GM23338 (cell line): Measurements from ENCODE around the gene RELB. TPM values are rescaled to one million over a fixed set of nuclear protein-coding genes. Genes with fewer than 3 reads are reported as not detected.

Experiments used
- ATAC-seq: fragments of 200-7000 bp; cut with Tn5 transposase; 3 replicates; pipeline ENCODE4 v1.9.1; 2020
- DNase-seq: peaks from one replicate; pipeline ENCODE4 v3.0.0-alpha.2; 2015; ENCODE audit warnings: low spot score
- H2AFZ ChIP-seq: fragments of 200-600 bp; sonication (generic); 2 replicates; pipeline ENCODE4 v1.8.0; 2016; ENCODE audit warnings: antibody characterized with exemption, mild to moderate bottlenecking, moderate library complexity
- H3F3A ChIP-seq: fragments of 200-600 bp; sonication (generic); replicated peaks from 2 replicates; pipeline ENCODE4 v1.8.0; 2017; ENCODE audit warnings: antibody characterized with exemption, mixed run types, low read depth
- H3K27ac ChIP-seq: fragments of 200-600 bp; sonication (generic); 2 replicates; pipeline ENCODE4 v1.6.1; 2016; ENCODE audit warnings: low read depth
- H3K27me3 ChIP-seq: fragments of 200-600 bp; sonication (generic); 2 replicates; pipeline ENCODE4 v1.8.0; 2016; ENCODE audit warnings: mild to moderate bottlenecking, mixed run types, moderate library complexity; ENCODE audit not compliant: insufficient read depth
- H3K36me3 ChIP-seq: fragments of 200-600 bp; sonication (generic); 2 replicates; pipeline ENCODE4 v1.8.0; 2016; ENCODE audit warnings: mild to moderate bottlenecking; ENCODE audit not compliant: insufficient read depth
- H3K4me1 ChIP-seq: fragments of 200-600 bp; sonication (generic); 2 replicates; pipeline ENCODE4 v1.8.0; 2016; ENCODE audit warnings: mild to moderate bottlenecking, moderate library complexity; ENCODE audit not compliant: insufficient read depth
- H3K4me2 ChIP-seq: fragments of 200-600 bp; sonication (generic); 2 replicates; pipeline ENCODE4 v1.7.1; 2017; ENCODE audit warnings: mixed run types
- H3K4me3 ChIP-seq: fragments of 200-600 bp; sonication (generic); 2 replicates; pipeline ENCODE4 v1.6.1; 2016; ENCODE audit warnings: mixed run types
- H3K79me2 ChIP-seq: fragments of 200-600 bp; sonication (generic); replicated peaks from 2 replicates; pipeline ENCODE4 v1.8.0; 2017; ENCODE audit warnings: mild to moderate bottlenecking; ENCODE audit not compliant: insufficient read depth
- H3K9me2 ChIP-seq: fragments of 200-600 bp; sonication (generic); 2 replicates; pipeline ENCODE4 v1.8.0; 2017; ENCODE audit not compliant: insufficient read depth
- H4K20me1 ChIP-seq: fragments of 200-600 bp; sonication (generic); replicated peaks from 2 replicates; pipeline ENCODE4 v1.8.0; 2017; ENCODE audit warnings: mild to moderate bottlenecking; ENCODE audit not compliant: insufficient read depth
- H3K27ac Mint-ChIP-seq: 2 replicates; pipeline ENCODE4 v1.8.0; 2020; ENCODE audit warnings: inconsistent platforms, mild to moderate bottlenecking, moderate library complexity, mixed read lengths
- H3K27me3 Mint-ChIP-seq: 3 replicates; pipeline ENCODE4 v1.8.0; 2022; ENCODE audit warnings: low read depth, mild to moderate bottlenecking, moderate library complexity, mixed read lengths, inconsistent platforms; ENCODE audit not compliant: insufficient read depth, poor library complexity
- H3K36me3 Mint-ChIP-seq: 3 replicates; pipeline ENCODE4 v1.8.0; 2021; ENCODE audit warnings: low read depth, mild to moderate bottlenecking, inconsistent platforms, moderate library complexity, mixed read lengths
- H3K4me1 Mint-ChIP-seq: 3 replicates; pipeline ENCODE4 v1.8.0; 2020; ENCODE audit warnings: mild to moderate bottlenecking, inconsistent platforms, mixed read lengths
- H3K4me3 Mint-ChIP-seq: 3 replicates; pipeline ENCODE4 v1.8.0; 2021; ENCODE audit warnings: moderate library complexity, mild to moderate bottlenecking, inconsistent platforms, mixed read lengths
- H3K9me3 Mint-ChIP-seq: 3 replicates; pipeline ENCODE4 v1.8.0; 2020; ENCODE audit warnings: moderate library complexity, mild to moderate bottlenecking, inconsistent platforms, mixed read lengths
- CREB1 ChIP-seq: fragments of 250-450 bp; sonication (Bioruptor Pico); IDR thresholded peaks from 2 replicates; pipeline ENCODE4 v1.5.0; 2020; ENCODE audit warnings: low read depth, mild to moderate bottlenecking, moderate library complexity
- EZH2 ChIP-seq: fragments of 200-600 bp; sonication (generic); IDR thresholded peaks from one replicate; pipeline ENCODE4 v1.8.0; 2017; ENCODE audit warnings: antibody characterized with exemption, mild to moderate bottlenecking, low read depth; ENCODE audit not compliant: unreplicated experiment
- EZH2phosphoT487 ChIP-seq: fragments of 200-600 bp; sonication (generic); IDR thresholded peaks from one replicate; pipeline ENCODE4 v1.8.1; 2018; ENCODE audit warnings: antibody characterized with exemption; ENCODE audit not compliant: unreplicated experiment
- JUNB ChIP-seq: IDR thresholded peaks from one replicate; pipeline ENCODE4 v1.6.1; 2016; ENCODE audit warnings: antibody characterized with exemption; ENCODE audit not compliant: unreplicated experiment
- NANOG ChIP-seq: IDR thresholded peaks from 2 replicates; pipeline ENCODE4 v1.6.1; 2016; ENCODE audit warnings: antibody characterized with exemption, borderline replicate concordance
- POLR2AphosphoS5 ChIP-seq: IDR thresholded peaks from 2 replicates; pipeline ENCODE4 v1.6.1; 2016; ENCODE audit warnings: antibody characterized with exemption, low read depth
- STAT1 ChIP-seq: IDR thresholded peaks from one replicate; pipeline ENCODE4 v1.6.1; 2016; ENCODE audit warnings: antibody characterized with exemption; ENCODE audit not compliant: unreplicated experiment
- ZNF114 ChIP-seq: fragments of 250-450 bp; sonication (Bioruptor Pico); IDR thresholded peaks from 2 replicates; pipeline ENCODE4 v1.5.0; 2020; ENCODE audit warnings: mild to moderate bottlenecking, moderate library complexity
- ZNF331 ChIP-seq: fragments of 250-450 bp; sonication (Bioruptor Pico); IDR thresholded peaks from 2 replicates; pipeline ENCODE4 v1.5.0; 2020; ENCODE audit warnings: low read depth, mild to moderate bottlenecking, moderate library complexity
- polyA plus RNA-seq: library from polyadenylated mRNA; unstranded; fragments of >200 nt; fragmentation: Nextera tagmentation; extraction: Ambion mirVana; gene quantifications from 2 replicates; pipeline ENCODE4 v1.2.1, GENCODE V29; 2016
- total RNA-seq: library from RNA; depleted of rRNA; stranded (reverse); fragments of >200 nt; shearing (Covaris generic); gene quantifications from 2 replicates; pipeline ENCODE4 v1.2.3, GENCODE V29; 2014
- TF ChIP-seq, protein P1 (sequence below), 2 experiments: fragments of 200-600 bp in 1 of 2; sonication (generic) in 1 of 2; conservative IDR thresholded peaks; 2 replicates each; pipeline versions ENCODE4 v1.5.1 to v1.6.1; 2016 to 2017; ENCODE audit warnings: antibody characterized with exemption in 2 of 2, low read depth in 2 of 2, mild to moderate bottlenecking in 2 of 2, moderate library complexity in 1 of 2
- TF ChIP-seq, protein P2 (sequence below): IDR thresholded peaks from one replicate; pipeline ENCODE4 v1.6.1; 2018; ENCODE audit warnings: antibody characterized with exemption; ENCODE audit not compliant: unreplicated experiment
- TF ChIP-seq, protein P3 (sequence below): IDR thresholded peaks from 2 replicates; pipeline ENCODE4 v1.6.1; 2016; ENCODE audit warnings: antibody characterized with exemption

The RELB gene
- total and polyA plus RNA-seq, 2 experiments from 2014 or later, result 7.9 to 13.1 TPM

DNA sequence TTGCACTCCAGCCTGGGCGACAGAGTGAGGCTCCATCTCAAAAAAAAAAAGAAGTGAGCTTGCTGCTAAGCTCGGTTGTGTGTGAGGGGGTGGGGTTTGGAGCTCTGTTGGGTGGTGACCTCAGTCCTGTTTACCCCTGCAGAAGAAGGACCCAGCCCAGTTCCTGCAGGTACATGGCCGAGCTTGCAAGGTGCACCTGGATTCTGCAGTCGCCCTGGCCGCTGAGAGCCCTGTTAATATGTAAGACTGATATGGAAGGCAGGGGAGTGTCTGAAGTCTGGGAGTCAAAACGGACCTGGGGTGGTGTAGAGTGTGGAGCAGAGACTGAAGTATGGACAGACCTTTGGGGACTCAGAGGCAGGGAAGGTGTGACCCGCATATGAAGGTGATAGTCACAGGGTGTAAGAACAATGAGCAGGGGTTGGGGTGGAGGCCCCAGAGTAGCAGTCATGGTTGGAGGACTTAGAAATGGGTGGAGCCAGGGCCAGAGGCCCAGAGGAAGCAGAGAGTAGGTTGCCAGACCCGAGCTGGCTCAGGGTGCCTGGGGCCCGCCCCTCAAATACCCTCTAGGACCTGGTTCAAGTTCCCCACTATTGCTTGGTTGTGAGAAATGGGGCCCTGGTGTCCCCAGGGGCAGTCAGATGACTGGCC, 50.8 kb downstream of the RELB start:
- H4K20me1 ChIP-seq, result peaks cover 33% of the 10 kb centered on the region; the same call in 1 of the 2 replicates
- no peak overlapping the region for H3K27ac ChIP-seq
- no peak for DNase-seq
- peaks cover 42% of the 10 kb centered on the region for H3K79me2 ChIP-seq
- peak overlapping the region; percentile 15 for H3K27ac Mint-ChIP-seq
- no peak overlapping the region for H3K4me3 ChIP-seq
- no peaks in the 10 kb centered on the region for H3F3A ChIP-seq
- H2AFZ ChIP-seq, result no peak overlapping the region
- no peak overlapping the region for H3K4me3 Mint-ChIP-seq
- H3K27me3 Mint-ChIP-seq, result peaks cover 13% of the 10 kb centered on the region
- no peaks in the 10 kb centered on the region for H3K9me2 ChIP-seq
- no peak for ATAC-seq
- H3K27me3 ChIP-seq, result no peaks in the 10 kb centered on the region
- no peaks in the 10 kb centered on the region for H3K4me1 ChIP-seq
- no peak for TF ChIP-seq JUNB
- TF ChIP-seq EZH2, result no peak
- no peak for TF ChIP-seq CREB1 (CRISPR knock-in tag)
- no peaks in the 10 kb centered on the region for H3K4me1 Mint-ChIP-seq
- no peak overlapping the region for H3K4me2 ChIP-seq
- no peaks in the 10 kb centered on the region for H3K9me3 Mint-ChIP-seq
- peaks cover 9% of the 10 kb centered on the region; the same call in 1 of the 2 replicates for H3K36me3 ChIP-seq
- H3K36me3 Mint-ChIP-seq, result peaks cover 42% of the 10 kb centered on the region

DNA sequence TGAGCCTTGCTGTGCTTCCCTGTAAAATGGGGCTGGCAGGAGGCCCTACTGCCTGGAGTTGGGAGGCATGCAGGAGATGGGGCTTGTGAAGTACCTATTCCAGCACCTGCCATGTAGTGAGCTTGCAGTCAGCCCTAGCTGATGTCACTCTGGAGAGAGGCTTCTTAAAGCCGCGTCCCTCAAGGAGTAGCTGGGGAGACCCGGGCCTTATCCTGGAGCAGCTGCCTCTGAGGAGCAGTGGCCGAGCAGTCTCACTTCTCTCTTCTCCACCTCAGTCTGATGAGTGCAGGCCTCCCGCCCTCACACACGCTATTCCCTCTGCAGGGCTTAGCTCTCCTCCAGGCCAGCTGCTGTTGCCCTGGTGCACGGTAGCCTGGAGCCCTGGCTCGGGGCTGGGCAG, 55.6 kb downstream of the RELB start:
- Histone ChIP-seq H3K79me2 (0 out of 2 replicates have a peak, but pooled peaks cover 4% of the 10 kb centered on the region), H3F3A (no peaks in the 10 kb centered on the region), H2AFZ (no peak overlapping the region), H3K27me3 (no peaks in the 10 kb centered on the region), H3K4me3 (no peak overlapping the region), H3K4me2 (no peak overlapping the region), H4K20me1 (peaks cover 17% of the 10 kb centered on the region; the same call in 1 of the 2 replicates), H3K36me3 (peaks cover 30% of the 10 kb centered on the region), H3K27ac (no peak overlapping the region), H3K9me2 (no peaks in the 10 kb centered on the region), H3K4me1 (no peaks in the 10 kb centered on the region)
- no peak for DNase-seq
- no peak overlapping the region for H3K4me3 Mint-ChIP-seq
- no peaks in the 10 kb centered on the region for H3K9me3 Mint-ChIP-seq
- peaks cover 6% of the 10 kb centered on the region for H3K4me1 Mint-ChIP-seq
- H3K27ac Mint-ChIP-seq, result no peak overlapping the region
- ATAC-seq, result no peak
- peaks cover 16% of the 10 kb centered on the region for H3K27me3 Mint-ChIP-seq
- H3K36me3 Mint-ChIP-seq, result peaks cover 77% of the 10 kb centered on the region
- TF ChIP-seq, protein P1, sequence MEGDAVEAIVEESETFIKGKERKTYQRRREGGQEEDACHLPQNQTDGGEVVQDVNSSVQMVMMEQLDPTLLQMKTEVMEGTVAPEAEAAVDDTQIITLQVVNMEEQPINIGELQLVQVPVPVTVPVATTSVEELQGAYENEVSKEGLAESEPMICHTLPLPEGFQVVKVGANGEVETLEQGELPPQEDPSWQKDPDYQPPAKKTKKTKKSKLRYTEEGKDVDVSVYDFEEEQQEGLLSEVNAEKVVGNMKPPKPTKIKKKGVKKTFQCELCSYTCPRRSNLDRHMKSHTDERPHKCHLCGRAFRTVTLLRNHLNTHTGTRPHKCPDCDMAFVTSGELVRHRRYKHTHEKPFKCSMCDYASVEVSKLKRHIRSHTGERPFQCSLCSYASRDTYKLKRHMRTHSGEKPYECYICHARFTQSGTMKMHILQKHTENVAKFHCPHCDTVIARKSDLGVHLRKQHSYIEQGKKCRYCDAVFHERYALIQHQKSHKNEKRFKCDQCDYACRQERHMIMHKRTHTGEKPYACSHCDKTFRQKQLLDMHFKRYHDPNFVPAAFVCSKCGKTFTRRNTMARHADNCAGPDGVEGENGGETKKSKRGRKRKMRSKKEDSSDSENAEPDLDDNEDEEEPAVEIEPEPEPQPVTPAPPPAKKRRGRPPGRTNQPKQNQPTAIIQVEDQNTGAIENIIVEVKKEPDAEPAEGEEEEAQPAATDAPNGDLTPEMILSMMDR (conservative IDR thresholded peaks at IDR 0.05; ENCODE audit: low read depth in 2 of 2), result no peak
- no peak for TF ChIP-seq ZNF114 (CRISPR knock-in tag)
- no peak for TF ChIP-seq EZH2phosphoT487
- no peak for TF ChIP-seq POLR2AphosphoS5
- no peak for TF ChIP-seq NANOG
- TF ChIP-seq JUNB, result no peak
- TF ChIP-seq CREB1 (CRISPR knock-in tag), result no peak
- TF ChIP-seq, protein P2, sequence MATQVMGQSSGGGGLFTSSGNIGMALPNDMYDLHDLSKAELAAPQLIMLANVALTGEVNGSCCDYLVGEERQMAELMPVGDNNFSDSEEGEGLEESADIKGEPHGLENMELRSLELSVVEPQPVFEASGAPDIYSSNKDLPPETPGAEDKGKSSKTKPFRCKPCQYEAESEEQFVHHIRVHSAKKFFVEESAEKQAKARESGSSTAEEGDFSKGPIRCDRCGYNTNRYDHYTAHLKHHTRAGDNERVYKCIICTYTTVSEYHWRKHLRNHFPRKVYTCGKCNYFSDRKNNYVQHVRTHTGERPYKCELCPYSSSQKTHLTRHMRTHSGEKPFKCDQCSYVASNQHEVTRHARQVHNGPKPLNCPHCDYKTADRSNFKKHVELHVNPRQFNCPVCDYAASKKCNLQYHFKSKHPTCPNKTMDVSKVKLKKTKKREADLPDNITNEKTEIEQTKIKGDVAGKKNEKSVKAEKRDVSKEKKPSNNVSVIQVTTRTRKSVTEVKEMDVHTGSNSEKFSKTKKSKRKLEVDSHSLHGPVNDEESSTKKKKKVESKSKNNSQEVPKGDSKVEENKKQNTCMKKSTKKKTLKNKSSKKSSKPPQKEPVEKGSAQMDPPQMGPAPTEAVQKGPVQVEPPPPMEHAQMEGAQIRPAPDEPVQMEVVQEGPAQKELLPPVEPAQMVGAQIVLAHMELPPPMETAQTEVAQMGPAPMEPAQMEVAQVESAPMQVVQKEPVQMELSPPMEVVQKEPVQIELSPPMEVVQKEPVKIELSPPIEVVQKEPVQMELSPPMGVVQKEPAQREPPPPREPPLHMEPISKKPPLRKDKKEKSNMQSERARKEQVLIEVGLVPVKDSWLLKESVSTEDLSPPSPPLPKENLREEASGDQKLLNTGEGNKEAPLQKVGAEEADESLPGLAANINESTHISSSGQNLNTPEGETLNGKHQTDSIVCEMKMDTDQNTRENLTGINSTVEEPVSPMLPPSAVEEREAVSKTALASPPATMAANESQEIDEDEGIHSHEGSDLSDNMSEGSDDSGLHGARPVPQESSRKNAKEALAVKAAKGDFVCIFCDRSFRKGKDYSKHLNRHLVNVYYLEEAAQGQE, result no peak
- no peak for TF ChIP-seq EZH2
- TF ChIP-seq, protein P3, sequence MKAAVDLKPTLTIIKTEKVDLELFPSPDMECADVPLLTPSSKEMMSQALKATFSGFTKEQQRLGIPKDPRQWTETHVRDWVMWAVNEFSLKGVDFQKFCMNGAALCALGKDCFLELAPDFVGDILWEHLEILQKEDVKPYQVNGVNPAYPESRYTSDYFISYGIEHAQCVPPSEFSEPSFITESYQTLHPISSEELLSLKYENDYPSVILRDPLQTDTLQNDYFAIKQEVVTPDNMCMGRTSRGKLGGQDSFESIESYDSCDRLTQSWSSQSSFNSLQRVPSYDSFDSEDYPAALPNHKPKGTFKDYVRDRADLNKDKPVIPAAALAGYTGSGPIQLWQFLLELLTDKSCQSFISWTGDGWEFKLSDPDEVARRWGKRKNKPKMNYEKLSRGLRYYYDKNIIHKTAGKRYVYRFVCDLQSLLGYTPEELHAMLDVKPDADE, result no peak
- no peak for TF ChIP-seq ZNF331
- TF ChIP-seq STAT1, result no peak
